HG03139 (cell line): ENCODE results near the gene PLK2.

Experiments used
- ATAC-seq: cut with Tn5 transposase; IDR thresholded peaks from one replicate; pipeline ENCODE4 v1.9.1; 2021; ENCODE audit not compliant: unreplicated experiment

PLK2 gene

GRCh38 chr5:58460002-58460731 is at the start of gene PLK2:
Gene PLK2 (minus strand): TSS chr5:58460086. CDS start chr5:58459959, 127 bp downstream.
- ATAC-seq: peak; percentile 66

GRCh38 chr5:58507715-58508114 is 47.8 kb upstream of the PLK2 start:
- no peak for ATAC-seq

DNA sequence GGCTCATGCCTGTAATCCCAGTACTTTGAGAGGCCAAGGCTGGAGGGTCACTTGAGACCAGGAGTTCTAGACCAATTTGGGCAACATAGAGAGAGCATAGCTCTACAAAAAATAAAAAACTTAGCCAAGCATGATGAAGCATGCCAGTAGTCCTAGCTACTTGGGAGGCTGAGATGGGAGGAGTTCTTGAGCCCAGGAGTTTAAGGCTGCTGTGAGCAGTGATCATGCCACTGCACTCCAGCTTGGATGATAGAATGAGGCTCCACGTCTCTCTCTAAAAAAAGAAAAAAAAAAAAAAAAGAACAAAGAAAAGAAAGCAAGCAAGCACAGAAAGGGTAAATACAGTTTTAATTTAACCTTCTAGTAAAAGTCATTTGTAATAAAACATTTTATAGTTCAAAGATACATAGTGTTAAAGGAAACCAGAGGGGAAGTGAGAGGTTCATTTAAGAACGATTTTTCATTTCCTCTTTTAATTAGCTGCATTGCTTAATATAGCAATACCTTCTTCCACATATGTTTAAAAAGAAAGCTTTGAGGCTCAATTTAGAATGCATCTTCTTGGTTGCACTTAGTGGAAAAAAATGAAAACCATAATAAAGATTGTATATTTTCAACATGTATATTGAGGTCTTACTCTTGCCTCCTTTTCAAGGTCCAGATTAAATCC is 46.2 kb upstream of the PLK2 start:
- ATAC-seq: peak; percentile 82

DNA sequence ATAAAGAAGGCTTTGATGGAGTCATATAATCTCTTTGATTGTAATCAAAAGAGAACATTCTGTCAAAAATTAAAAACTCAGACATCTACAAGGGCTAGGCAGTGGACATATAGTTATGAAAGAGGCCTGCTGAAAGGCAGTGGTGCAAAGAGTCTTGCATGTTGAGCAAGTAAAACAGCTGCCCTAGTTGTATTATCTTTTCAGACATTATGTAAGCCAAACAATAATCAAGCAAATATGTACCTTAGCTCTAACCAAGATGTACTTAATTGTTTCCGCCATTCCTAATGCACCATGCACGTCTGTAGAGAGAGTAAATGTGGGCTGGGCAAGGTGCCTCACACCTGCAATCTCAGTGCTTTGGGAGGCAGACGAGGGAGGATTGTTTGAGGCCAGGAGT is 45.6 kb upstream of the PLK2 start:
- ATAC-seq: no peak

DNA sequence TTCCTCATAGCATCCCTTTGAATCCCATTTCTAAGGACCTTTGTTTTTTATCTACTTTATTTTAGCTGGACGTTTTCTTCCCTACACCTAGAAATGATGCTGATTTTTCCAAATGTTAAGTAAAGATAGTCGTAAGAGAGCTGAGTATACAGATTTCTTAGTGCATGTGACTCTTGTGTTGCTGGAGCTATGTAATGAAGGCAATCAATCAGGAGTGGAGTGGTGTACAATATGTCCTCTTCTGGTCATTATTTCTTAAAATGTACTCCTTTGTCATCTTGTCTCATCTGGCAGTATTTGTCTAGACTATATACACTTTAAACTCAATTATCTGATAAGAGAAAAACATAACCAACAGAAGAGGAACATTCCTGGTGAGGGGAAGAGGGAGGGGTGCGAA is 44.9 kb upstream of the PLK2 start:
- no peak for ATAC-seq

GRCh38 chr5:58503390-58504046 is 43.6 kb upstream of the PLK2 start:
- no peak for ATAC-seq

DNA sequence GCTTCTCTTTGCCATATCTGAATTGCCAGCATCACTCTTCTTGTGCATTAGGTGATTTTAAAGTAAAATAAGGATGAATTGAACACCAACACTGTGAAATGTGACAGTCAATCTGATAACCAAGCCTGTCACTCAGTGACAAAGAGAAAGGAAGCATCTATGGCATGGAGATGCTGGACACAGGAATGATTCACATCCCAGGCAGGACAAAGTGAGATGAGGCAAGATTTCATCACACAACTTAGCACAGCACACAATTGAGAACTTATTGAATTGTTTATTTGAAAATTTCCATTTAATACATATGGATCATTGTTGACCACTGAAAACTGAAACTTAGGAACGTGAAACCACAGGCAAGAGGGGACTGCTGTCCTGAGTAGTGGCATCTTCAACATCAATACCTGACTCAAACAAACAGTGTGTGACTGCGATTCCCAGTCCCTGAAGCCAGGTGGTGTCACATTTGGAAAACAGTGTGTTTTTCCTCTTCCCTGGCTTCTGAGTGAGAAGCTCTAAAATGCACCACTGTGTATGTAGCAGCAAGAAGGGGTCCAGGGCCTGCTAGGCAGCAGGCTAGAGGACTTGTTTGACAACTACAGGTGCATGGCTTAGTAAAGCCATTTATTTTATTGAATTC is 42.0 kb upstream of the PLK2 start:
- no peak for ATAC-seq

GRCh38 chr5:58499941-58500340 is 40.1 kb upstream of the PLK2 start:
- ATAC-seq: no peak

DNA sequence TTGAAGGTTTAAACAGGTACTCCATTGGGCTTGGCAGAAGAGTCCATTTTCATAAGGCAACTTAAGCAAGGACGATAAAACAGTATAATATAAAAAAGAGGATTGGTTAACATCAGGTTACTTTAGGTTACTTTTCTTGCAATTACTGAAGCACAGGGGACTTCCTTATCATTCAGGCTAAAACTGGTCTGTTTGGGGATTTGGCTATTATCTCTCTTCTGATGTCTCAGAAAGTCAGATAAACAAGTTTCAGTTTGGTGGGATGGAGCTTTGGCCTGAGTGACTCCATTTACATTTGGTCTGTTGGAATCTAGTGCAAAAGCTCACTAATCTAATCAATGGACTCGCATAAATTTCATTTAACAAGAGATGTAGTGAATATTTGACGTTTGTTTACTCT is 39.3 kb upstream of the PLK2 start:
- ATAC-seq: no peak

- ATAC-seq: no peak
Observed at GRCh38 chr5:58498340-58498942, 38.6 kb upstream of the PLK2 start.

GRCh38 chr5:58497921-58498320 is 38.0 kb upstream of the PLK2 start:
- no peak for ATAC-seq

DNA sequence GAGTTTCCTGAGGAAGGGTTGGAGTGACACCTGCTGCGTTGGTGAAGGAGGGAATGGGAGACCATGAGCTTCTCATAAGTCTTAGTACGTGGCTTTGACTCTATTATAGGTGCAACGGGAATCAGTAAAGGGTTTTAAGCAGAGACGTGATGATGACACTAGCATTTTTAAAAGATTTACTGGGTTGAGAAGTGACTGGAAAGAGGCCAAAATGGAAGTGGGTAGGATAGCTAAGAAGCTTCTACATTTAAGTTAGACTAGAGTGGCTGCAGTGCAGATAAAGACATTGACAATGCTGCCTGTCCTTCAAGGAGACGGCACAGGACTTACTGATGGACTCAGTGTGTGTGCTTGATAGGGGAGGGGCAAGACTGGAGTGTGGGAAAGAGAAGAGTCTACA is 37.5 kb upstream of the PLK2 start:
- ATAC-seq: no peak

DNA sequence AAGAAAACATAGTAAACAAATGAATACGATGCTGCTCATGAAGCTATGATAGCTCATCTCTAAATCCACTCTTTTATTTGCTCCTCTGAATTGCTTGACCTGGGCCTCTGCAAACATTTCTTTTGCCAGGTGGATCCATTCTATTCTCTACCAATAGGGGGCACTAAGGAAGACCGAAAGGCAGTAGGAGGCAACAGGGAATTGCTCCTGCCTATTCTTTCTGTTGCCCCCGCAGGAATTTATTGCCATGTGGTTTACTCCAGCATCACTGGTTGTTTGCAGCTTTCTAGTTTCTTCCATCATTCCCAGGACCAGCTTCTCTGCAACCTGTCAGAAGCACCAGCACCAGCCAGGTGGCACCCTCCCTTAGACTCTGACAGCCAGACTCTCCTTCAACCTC is 36.6 kb upstream of the PLK2 start:
- ATAC-seq: no peak

DNA sequence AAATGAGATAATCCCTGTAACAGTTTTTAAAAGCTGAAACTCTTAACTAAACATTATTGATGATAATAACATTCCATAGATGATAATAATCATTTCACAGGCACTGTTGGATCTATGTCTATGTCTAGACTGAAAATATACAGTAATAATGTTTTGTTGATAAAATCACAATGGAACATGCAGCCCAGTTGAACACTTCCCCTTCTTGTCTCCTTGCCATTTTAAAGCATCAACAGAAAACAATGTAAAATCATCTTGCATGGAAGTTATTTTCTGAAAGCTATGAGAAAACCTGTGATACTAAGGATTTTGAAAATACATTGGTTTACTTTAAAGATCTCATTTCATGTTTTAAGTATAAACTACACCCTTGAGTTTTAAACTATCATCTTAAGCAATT is 33.3 kb upstream of the PLK2 start:
- no peak for ATAC-seq

GRCh38 chr5:58491216-58491892 is 31.5 kb upstream of the PLK2 start, which contains the start of gene GAPT:
Gene GAPT (plus strand): TSS chr5:58491435. CDS start chr5:58494537, 3,102 bp downstream.
- ATAC-seq: peak; percentile 83

- no peak for ATAC-seq
Observed at GRCh38 chr5:58490402-58491050, 30.6 kb upstream of the PLK2 start.

DNA sequence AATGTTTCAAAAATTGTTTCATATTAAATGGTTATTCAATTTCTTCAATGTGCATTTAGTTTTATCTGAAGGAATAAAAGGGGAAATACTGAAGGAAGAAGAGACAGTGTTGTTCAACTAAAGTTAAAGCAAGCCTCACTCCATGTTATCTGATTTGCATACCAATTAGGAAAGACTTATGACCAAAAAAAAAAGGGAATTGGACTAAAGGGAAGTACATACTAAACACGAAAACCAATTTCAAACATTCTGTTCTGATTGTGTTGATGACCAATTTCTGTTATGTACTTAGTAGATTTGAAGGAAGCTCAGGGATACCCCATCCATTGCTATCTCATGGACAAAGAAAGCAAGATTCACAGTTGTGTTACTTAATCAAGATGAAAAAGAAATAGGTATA is 26.4 kb upstream of the PLK2 start:
- ATAC-seq: no peak

DNA sequence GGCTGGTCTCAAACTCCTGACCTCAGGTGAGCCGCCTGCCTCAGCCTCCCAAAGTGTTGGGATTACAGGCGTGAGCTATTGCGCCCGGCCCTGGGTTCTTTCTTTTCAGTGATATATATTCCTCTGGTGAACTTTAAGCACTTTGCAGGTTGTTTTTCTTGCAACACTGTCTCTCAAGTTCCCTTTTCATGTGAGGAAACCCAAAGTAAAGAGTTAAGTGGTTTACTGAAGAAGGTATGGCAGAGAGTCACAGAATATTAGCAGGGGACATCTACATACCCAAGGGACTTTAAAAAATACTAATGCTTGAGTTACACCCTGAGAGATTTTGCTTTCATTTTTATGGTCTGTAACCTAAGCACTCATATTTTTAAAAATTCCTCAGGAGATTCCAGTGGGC is 24.6 kb upstream of the PLK2 start:
- ATAC-seq: no peak

DNA sequence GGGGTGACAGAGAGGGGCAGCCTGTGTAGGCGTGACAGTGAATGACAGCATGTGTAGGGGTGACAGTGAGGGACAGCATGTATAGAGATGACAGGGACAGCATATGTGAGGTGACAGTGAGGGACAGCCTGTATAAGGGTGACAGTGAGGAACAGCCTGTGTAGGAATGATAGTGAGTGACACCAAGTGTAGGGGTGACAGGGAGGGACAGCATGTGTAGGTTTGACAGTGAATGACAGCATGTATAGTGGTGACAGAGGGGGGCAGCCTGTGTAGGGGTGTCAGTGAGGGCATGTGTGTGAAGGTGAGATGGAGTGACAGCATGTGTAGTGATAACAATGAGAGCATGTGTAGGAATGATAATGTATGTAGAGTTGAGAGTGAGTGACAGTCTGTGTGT is 22.6 kb upstream of the PLK2 start:
- ATAC-seq: no peak

GRCh38 chr5:58481828-58482227 is 21.9 kb upstream of the PLK2 start:
- no peak for ATAC-seq
